ENCODE data around the gene REP15. TPM values are rescaled to one million over a fixed set of nuclear protein-coding genes. Genes with fewer than 3 reads are reported as not detected.
"Not testable (repeated sequence)": the region's sequence is repeated elsewhere in the genome, so short reads cannot be mapped to it uniquely, and the experiment has no call there.

The REP15 gene
- total RNA-seq, 1 experiment from 2014 or later, result 0.30 TPM

- DNase-seq (ENCODE audit: extremely low read depth, low read depth), result no peak
Observed at GRCh38 chr12:27696864-27697564, 767 bp downstream of the REP15 start.

DNA sequence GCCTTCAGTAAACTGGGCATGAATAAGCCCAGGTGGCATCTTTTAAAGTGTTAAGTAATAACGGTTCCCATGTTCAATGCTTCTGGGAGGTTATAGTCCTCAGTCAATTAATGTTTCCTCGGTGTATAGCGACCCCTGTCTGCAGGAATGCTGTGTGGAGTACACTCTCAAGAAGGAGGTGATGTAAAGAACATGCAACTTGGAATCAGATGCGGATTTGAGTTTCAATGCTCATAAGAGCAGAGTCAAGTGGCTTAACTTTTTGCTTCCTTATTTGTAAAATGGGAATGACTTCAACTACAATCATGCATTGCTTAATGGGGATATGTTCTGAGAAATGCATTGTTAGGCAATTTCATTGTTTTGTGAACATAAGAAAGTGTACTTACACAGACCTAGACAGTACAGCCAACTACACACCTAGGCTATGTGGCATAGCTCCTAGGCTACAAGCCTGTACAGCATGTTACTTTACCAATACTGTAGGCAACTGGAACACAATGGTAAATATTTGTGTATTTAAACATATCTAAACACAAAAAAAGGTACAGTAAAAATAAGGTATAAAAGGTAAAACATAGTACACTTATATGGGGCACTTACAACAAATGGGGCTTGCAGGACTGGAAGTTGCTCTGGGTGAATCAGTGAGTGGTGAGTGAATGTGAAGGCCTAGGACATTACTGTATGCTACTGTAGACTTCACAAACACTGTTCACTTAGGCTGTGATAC is 7.6 kb downstream of the REP15 start:
- peak; percentile 88 for DNase-seq (ENCODE audit: extremely low read depth, low read depth)

DNA sequence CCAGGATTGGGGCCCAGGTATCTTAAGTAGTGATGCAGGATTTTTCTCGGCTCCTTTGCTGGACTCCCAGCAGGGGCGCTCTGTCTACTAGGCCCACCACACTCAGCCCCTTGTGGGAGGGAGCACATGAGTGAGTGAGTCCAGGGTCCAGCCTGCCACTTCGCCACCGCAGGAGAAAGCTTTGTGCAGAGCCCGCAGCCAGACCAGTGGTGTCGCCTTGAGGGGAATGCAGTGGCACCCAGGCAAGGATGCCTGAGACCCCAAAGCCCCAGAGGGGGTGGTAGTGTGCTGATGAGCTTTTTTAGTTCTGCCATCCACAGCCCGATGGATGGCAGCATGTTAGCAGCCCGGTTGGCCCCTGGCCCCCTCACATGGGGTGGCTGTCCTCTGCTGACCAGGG is 9.0 kb downstream of the REP15 start:
- DNase-seq (ENCODE audit: extremely low read depth, low read depth), result no peak

GRCh38 chr12:27707216-27707615 is 11.0 kb downstream of the REP15 start:
- no peak for DNase-seq (ENCODE audit: extremely low read depth, low read depth)

DNA sequence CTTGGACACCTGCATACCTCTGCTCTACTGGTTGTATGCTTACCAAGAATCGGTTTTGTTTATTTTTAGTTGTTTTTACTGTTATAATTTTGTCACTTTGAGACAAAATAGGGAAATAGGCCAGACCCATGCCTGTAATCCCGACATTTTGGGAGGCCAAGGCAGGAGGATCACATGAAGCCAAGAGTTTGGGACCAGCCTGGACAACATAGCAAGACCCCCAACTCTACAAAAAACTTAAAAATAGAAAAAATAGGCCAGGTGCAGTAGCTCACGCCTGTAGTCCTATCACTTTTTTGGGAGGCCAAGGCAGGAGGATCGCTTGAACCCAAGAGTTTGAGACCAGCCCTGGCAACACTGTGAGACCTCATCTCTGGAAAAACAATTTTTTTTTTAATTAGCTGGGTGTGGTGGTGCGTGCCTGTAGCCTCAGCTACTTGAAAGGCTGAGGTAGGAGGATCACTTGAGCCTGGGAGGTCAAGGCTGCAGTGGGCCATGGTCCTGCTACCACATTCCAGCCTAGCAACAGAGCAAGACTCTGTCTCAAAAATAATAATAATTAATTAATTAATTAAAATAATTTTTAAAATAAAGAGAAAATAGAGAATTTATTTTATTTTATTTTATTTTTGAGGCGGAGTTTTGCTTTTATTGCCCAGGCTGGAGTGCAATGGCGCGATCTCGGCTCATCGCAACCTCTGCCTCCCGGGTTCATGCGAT is 13.1 kb downstream of the REP15 start:
- no peak for DNase-seq (ENCODE audit: extremely low read depth, low read depth)

DNA sequence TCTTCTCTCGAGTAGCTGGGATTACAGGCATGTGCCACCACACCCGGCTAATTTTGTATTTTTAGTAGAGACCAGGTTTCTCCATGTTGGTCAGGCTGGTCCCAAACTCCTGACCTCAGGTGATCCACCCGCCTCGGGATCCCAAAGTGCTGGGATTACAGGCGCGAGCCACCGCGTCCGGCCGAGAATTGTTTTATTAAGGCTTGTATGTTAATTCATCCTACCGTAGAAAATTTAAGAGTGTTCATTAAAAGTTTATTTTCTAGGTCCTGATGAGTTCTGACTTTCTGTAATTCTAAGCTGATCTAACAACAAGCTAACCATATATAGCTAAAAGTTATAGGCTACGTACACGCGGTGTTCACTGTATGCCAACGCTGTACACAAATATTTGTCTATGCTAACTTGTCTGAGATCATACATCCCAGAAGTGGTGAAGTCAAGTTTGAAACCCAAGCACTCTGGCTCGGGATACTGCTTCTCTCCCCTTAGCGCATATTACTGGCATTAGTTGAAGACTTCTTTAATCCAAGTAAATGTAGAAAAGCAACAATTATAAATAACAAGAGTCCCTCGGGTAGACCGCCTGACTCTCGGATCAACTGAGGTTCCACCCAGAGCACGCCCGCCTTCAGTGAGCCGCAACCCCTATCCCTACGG is 13.8 kb downstream of the REP15 start:
- no peak for DNase-seq (ENCODE audit: extremely low read depth, low read depth)

DNA sequence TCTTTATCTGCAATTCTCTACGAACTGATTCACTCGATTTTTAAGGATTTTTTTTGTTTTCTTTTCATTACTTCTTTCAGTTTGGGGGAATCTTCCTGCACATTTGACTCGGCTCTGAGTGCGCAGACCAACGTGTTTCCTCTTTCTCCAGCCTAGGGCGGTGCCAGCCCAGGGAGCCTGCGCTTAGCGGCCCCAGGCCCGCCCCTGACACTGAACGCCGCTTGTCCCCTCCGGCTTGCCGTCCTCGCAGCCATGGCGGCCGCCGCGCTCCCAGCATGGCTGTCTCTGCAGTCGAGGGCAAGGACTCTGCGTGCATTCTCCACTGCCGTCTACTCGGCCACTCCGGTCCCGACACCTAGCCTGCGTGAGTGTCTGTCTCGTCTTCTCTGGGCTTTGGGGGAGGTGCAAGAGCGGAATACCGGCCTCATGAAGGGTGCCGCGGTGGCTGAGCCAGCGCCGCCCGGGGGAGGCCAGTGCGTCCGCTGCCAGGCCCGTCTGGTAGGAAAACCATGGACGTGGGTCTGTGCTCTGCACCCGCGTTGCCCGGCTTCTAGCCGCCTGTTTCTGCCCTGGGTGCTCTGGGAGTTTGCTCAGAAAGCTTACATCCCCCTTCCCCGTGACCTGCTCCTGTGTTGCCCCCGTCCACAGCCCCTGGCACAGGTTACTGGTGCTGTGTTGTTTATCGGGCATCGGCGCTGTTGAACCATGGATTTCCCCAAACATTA is 14.5 kb downstream of the REP15 start, which contains the start of gene MRPS35:
MRPS35 (plus strand) TSS at position 241 of the 725 bp plus-strand sequence; CDS start at position 253, 12 bp downstream.
- DNase-seq (ENCODE audit: extremely low read depth, low read depth), result peak; percentile 74

DNA sequence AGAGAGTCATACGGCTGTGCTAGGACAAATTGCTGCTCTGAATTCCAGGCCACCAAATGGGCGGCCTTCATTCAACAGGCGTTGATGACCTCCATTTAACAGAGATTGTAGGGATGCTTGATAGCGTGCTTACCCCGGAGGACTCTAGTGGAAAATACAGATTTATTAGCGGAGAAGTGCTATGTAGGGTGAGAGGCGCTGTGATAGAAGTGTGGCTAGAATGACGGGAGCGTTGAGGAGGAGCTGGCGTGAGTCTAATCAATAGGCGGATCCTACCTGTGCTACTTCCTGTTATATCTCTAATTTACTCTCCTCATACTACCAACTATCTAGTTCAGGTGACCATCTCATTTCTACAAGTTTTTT is 15.1 kb downstream of the REP15 start:
- DNase-seq (ENCODE audit: extremely low read depth, low read depth), result no peak

- no peak for DNase-seq (ENCODE audit: extremely low read depth, low read depth)
Observed at GRCh38 chr12:27711967-27712366, 15.7 kb downstream of the REP15 start.

DNA sequence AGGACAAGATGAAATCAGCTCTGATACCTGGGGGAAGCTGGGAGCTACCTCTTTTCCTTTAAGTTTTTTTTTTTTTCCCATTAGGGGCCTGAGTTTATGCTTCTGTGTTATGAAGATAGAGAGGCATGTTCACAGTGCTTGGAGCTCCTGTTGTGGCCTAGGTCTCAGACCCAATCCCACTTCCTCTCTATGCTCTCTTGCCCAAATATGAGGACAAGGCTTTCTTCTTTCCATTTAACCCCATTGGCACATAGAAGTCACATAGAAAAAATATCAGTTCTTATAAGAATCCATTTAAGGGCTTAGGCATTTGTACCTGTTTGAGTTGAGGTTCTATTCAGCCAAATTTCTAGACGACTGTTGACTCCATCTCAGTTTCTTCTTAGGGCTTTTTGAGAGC is 27.0 kb downstream of the REP15 start:
- no peak for DNase-seq (ENCODE audit: extremely low read depth, low read depth)

GRCh38 chr12:27730097-27730588 is 33.9 kb downstream of the REP15 start:
- no peak for DNase-seq (ENCODE audit: extremely low read depth, low read depth)

GRCh38 chr12:27732281-27732680 is 36.0 kb downstream of the REP15 start:
- DNase-seq (ENCODE audit: extremely low read depth, low read depth), result no peak

- DNase-seq (ENCODE audit: extremely low read depth, low read depth), result peak; percentile 22
Observed at GRCh38 chr12:27733052-27733656, 36.9 kb downstream of the REP15 start.

GRCh38 chr12:27733791-27734190 is 37.5 kb downstream of the REP15 start:
- no peak for DNase-seq (ENCODE audit: extremely low read depth, low read depth)

DNA sequence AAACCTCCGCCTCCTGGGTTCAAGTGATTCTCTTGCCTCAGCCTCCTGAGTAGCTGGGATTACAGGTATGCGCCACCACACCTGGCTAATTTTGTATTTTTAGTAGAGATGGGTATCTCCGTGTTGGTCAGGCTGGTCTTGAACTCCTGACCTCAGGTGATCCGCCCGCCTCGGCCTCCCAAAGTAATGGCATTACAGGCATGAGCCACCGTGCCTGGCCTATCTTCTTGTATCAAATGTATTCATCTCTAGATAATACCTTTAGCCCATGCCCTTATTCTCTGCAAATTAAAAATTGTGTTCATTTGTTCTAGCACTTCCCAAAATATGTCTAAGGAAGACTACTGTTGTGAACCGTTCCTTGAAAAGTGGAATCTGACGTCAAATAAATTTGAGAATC is 38.1 kb downstream of the REP15 start:
- DNase-seq (ENCODE audit: extremely low read depth, low read depth), result not testable (repeated sequence)

DNA sequence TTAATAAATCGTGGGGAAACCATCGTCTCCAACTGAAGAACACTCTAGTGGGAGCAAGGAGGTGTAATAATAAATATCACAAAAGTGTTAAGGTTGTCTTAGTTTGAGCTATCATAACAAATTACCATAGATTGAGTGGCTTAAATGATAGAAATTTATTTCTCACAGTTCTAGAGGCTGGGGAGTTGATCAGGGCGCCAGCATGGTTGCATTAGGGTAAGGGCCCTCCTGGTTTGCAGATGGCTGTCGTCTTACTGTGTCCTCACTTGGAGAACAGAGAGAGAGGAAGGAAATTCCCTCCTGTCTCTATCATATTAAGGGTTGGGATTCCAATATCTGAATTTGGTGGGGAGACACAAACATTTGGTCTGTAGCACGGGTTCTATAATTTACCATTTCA is 47.4 kb downstream of the REP15 start:
- DNase-seq (ENCODE audit: extremely low read depth, low read depth), result no peak

- DNase-seq (ENCODE audit: extremely low read depth, low read depth), result not testable (repeated sequence)
Observed at GRCh38 chr12:27745734-27746133, 49.5 kb downstream of the REP15 start.

All from NCI-H460 (cell line).